Renal cortical epithelial cell (primary cell): ENCODE results near the gene ZNF627. TPM values are rescaled to one million over a fixed set of nuclear protein-coding genes. Genes with fewer than 3 reads are reported as not detected.
"Not testable (repeated sequence)": the region's sequence is repeated elsewhere in the genome, so short reads cannot be mapped to it uniquely, and the experiment has no call there.

Experiments used
- DNase-seq: peaks from one replicate; pipeline ENCODE4 v3.0.0-alpha.2; 2011; ENCODE audit warnings: low read depth
- total RNA-seq: library from RNA; depleted of rRNA; stranded (reverse); fragments of >200 nt; gene quantifications from 2 replicates; pipeline ENCODE4 v1.2.3, GENCODE V29; 2014

The ZNF627 gene
- total RNA-seq, 1 donor from 2014 or later, result 38.3 TPM

- peak; percentile 86 for DNase-seq
These were observed 26.8 kb downstream of the ZNF627 start for GRCh38 chr19:11624069-11624463.

DNA sequence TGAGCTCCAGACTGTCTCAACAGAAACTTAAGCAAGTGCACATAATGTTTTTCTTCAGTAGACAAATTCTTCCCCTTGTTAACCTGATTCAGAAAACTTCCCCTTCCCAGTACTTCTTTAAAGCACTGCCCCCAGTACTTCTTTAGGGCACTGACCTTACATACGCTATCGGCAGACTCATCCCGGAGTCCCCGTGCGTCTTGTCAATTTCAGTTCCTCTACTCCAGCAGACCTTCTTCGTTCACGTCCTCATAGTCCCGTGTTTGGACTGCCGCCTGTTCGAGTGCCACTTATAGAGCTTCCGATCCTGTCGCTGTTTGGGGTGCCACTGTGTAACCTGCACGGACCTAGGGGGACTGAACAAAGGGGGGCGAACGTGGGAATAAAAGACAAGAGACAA lies 29.0 kb downstream of the ZNF627 start:
- DNase-seq, result no peak

DNA sequence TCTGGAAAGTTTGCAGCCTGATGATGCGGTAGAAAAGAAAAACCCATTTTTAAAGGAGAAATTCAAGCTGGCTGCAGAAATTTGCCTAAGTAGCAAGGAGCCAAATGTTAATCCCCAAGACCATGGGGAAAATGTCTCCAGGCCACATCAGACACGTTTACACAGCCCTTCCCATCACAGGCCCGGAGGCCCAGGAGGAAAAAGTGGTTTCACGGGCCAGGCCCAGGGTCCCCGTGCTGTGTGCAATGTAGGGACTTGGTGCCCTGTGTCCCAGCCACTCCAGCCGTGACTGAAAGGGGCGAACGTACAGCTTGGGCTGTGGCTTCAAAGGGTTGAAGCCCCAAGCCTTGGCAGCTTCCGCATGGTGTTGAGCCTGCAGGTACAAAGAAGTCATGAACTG lies 35.9 kb downstream of the ZNF627 start:
- DNase-seq, result no peak

GRCh38 chr19:11634018-11634662 lies 36.9 kb downstream of the ZNF627 start:
- not testable (repeated sequence) for DNase-seq

DNA sequence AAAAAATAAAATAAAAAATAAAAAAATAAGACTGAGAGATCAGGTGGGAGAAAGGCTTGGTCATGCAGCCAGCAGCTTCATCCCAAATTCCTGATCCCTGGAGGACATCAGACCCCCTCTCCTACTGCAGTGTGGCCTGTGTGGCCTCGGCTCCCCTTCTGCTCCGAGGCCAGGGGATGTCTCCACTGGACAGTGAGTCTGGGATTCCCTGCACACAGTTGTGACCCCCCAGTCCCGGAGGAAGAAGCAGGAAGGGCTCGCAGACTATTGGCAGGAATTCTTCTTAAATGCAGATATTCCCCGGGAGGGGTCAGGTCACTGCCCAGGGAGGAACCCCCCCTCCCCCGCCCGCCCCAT lies 41.9 kb downstream of the ZNF627 start:
- DNase-seq, result no peak

GRCh38 chr19:11639602-11640471 lies 42.6 kb downstream of the ZNF627 start:
- DNase-seq, result peak; percentile 87

DNA sequence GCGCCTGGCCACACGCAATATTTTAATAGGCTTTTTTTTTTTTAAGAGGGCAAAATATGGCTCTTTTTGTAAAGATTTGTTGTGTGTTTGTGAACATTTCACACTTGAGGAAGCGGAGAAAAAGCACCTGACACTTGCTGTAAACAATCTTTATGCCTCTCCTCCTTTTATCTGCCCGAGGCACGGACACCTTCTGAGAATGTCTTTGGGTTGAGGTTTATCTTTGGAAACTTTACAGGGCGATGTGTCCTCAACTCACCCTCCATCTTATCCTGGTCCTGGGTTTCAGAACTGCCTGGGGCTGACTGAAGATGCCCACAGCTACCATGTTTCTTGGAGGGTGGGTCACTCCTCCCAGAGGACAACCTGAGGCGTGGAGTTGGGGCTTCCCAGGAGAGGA lies 44.0 kb downstream of the ZNF627 start:
- no peak for DNase-seq

GRCh38 chr19:11642902-11643301 lies 45.6 kb downstream of the ZNF627 start:
- no peak for DNase-seq

DNA sequence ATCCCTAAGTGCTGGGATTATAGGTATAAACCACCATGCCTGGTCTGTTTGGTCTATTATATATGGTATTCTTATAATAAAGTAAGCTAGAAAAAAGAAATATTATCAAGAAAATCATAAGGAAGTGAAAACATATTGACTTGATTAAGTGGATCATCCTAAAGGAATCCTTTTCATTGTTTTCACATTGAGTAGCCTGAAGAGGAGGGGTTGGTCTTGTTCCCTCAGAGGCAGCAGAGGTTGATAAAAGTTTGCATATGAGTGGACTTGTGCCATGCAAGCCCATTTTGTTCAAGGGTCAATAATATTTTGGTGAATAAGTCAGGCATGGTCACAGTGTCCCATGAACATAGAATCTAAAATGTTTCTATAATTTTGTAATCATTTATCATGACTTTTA lies 52.7 kb downstream of the ZNF627 start:
- DNase-seq, result no peak

DNA sequence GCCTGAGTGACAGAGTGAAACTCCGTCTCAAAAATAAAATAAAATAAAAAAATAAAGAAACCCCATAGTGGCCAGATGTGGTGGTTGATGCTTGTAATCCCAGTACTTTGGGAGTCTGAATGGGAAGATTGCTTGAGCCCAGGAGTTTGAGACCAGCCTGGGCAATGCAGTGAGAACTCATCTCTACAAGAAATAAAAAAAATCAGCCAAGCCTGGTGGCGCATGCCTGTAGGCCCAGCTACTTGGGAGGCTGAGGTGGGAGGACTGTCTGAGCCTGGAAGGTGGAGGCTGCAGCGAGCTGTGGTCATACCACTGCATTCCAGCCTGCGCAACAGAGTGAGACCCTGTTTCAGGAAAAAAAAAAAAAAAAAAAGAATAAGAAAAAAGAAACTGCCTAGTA lies 53.8 kb downstream of the ZNF627 start:
- DNase-seq, result no peak

- no peak for DNase-seq
These were observed 54.8 kb downstream of the ZNF627 start for GRCh38 chr19:11652056-11652455.

GRCh38 chr19:11652492-11652891 lies 55.2 kb downstream of the ZNF627 start:
- DNase-seq, result no peak

- DNase-seq, result no peak
These were observed 59.3 kb downstream of the ZNF627 start for GRCh38 chr19:11656535-11656934.

DNA sequence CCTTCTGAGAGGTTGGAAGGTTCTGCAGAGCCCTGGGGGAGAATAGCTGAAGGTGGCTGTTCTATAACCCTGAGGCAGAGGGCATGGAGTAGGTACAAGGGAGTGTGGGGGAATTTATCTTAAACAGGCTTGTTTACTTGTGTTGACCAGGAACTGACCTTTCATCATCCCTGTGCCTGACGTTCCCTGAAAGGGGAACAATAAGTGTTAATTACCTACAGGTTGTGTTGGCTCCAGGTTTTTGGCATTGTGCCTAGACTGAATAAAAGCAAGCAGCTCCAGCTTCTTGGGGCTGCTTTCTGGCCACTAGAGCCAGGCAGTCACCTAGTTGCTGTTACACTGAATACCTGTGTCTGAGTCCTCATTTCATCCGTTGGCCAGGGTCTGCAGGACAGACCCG lies 60.0 kb downstream of the ZNF627 start:
- peak; percentile 25 for DNase-seq

DNA sequence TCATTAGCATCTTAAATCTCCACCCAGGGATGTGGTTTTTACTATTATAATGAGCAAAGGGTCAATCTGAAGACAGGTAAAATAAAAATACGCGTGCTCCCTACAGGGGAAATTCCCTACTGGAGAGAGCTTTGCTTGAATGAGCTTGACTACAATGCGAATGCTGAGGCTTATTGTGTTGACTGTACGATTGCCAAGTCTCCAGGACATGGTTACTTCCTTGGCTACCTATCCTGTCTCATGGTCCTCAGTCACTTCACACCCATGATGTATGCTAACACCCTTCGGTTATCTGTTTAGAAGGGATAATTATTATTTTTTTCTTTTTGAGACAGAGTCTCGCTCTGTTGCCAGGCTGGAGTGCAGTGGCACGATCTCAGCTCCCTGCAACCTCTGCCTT lies 61.7 kb downstream of the ZNF627 start:
- DNase-seq, result peak; percentile 19

GRCh38 chr19:11659612-11660011 lies 62.3 kb downstream of the ZNF627 start:
- DNase-seq, result peak; percentile 18

DNA sequence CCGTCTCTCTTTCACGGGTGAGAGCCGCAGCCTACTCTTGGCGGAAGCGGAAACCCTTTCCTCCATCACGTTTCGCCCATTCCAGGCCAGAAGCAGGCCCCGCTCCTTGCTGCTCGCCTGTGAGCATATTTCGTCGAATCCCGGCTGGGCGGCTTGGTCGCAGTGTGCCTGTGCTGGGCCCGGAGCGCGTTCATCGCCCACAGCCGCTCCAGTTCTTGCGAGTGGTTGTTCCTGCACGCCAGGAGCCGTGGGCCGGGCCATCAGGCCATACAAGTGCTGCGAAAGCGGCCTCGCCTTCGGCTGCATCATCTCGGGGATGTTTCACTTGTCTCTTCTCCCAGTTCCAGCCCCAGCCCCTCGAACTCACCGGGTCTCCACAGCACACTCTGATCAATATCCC lies 65.0 kb downstream of the ZNF627 start:
- no peak for DNase-seq

- no peak for DNase-seq
These were observed 65.9 kb downstream of the ZNF627 start for GRCh38 chr19:11663181-11663591.

Other genes with a start within 250 kb of the ZNF627 start
- 3.3 and 14.5 TPM in 2 replicates for gene PLPPR2, start 242.1 kb upstream of the ZNF627 start, total RNA-seq
- gene SWSAP1, start 222.8 kb upstream of the ZNF627 start, total RNA-seq, result 0.70 and 1.0 TPM in 2 replicates
- gene EPOR, start 213.2 kb upstream of the ZNF627 start, total RNA-seq, result 3.3 and 6.8 TPM in 2 replicates
- 1.9 and 11.2 TPM in 2 replicates for gene RGL3, start 178.2 kb upstream of the ZNF627 start, total RNA-seq
- 0.35 and 0.75 TPM in 2 replicates for gene ODAD3, start 162.4 kb upstream of the ZNF627 start, total RNA-seq
- 85.8 and 192 TPM in 2 replicates for gene PRKCSH, start 161.8 kb upstream of the ZNF627 start, total RNA-seq
- not detected in 2 replicates for gene ELAVL3, start 116.4 kb upstream of the ZNF627 start, total RNA-seq
- 3.8 and 7.1 TPM in 2 replicates for gene ZNF653, start 91.6 kb upstream of the ZNF627 start, total RNA-seq
- gene ECSIT, start 68.3 kb upstream of the ZNF627 start, total RNA-seq, result 18.4 and 23.3 TPM in 2 replicates
- 2.7 and 10.9 TPM in 2 replicates for gene CNN1, start 58.6 kb upstream of the ZNF627 start, total RNA-seq
- gene ELOF1, start 38.3 kb upstream of the ZNF627 start, total RNA-seq, result 27.6 TPM in 2 replicates
- 0.60 and 3.1 TPM in 2 replicates for gene ACP5, start 19.8 kb upstream of the ZNF627 start, total RNA-seq
- gene ZNF823, start 141.5 kb downstream of the ZNF627 start, total RNA-seq, result 24.3 and 28.7 TPM in 2 replicates
- 9.6 and 16.3 TPM in 2 replicates for gene ZNF441, start 169.5 kb downstream of the ZNF627 start, total RNA-seq
- 0.17 and 2.9 TPM in 2 replicates for gene ZNF491, start 201.0 kb downstream of the ZNF627 start, total RNA-seq
- gene ZNF440, start 216.8 kb downstream of the ZNF627 start, total RNA-seq, result 10.8 and 15.9 TPM in 2 replicates